HCT116 (cell line): ENCODE results near the gene TMEM115. TPM values are rescaled to one million over a fixed set of nuclear protein-coding genes. Genes with fewer than 3 reads are reported as not detected.

Experiments used
- ATAC-seq: fragments of 200-7000 bp; cut with Tn5 transposase; 2 replicates; pipeline ENCODE4 v1.9.1; 2020; ENCODE audit warnings: mild to moderate bottlenecking, moderate library complexity
- BruUV-seq: library from RNA; stranded (reverse); fragments of 400-500 nt; replicated peaks from 2 replicates; lab custom pipeline; 2021; lab: Mats Ljungman, UMichigan
- CTCF ChIA-PET: fragments of 300-600 bp; sonication (Branson Sonifier 250); formaldehyde crosslinking; loops from one replicate; lab custom pipeline; 2021; ENCODE audit warnings: antibody characterized with exemption; lab: Charles Lee
- POLR2A ChIA-PET: fragments of 300-600, 350-600 bp; sonication (Branson Sonifier 250); formaldehyde crosslinking; loops from one replicate; lab custom pipeline; 2021; ENCODE audit warnings: antibody characterized with exemption; lab: Charles Lee
- RAD21 ChIA-PET, 2 experiments: fragments of 300-600 bp; sonication (Branson Sonifier 250); formaldehyde crosslinking; loops; one replicate each; lab custom pipeline; 2023; ENCODE audit warnings: low total read pairs in 2 of 2; ENCODE audit not compliant: uncharacterized antibody in 2 of 2, unreplicated experiment in 2 of 2, low non-redundant PET in 1 of 2; lab: Charles Lee
- DNase-seq: peaks from one replicate; pipeline ENCODE4 v3.0.0-alpha.2; 2010; ENCODE audit warnings: low read depth, low spot score
- H2AFZ ChIP-seq: fragments of 200-600 bp; shearing (Covaris generic), sonication (generic); 2 replicates; pipeline ENCODE4 v1.6.1; 2017; ENCODE audit warnings: low read depth, mixed run types, mixed read lengths, antibody characterized with exemption, low read length; ENCODE audit not compliant: poor library complexity, severe bottlenecking
- H3K27ac ChIP-seq: 2 replicates; pipeline ENCODE4 v1.5.1; 2012; ENCODE audit warnings: low read depth, low read length
- H3K27me3 ChIP-seq: fragments of 200-600 bp; sonication (generic); 2 replicates; pipeline ENCODE4 v1.6.1; 2016; ENCODE audit warnings: mixed run types, low read length, mixed read lengths; ENCODE audit not compliant: insufficient read depth
- H3K36me3 ChIP-seq, 2 experiments: fragments of 200-500 bp in 1 of 2; fragments of 200-600 bp in 1 of 2; sonication (Bioruptor generic) in 1 of 2; sonication (generic) in 1 of 2; 2 replicates each; pipeline versions ENCODE4 v1.5.1 to v1.6.1; 2014 to 2016; ENCODE audit warnings: low read length in 2 of 2, inconsistent platforms in 1 of 2, mixed read lengths in 1 of 2, mixed run types in 1 of 2; ENCODE audit not compliant: insufficient read depth in 2 of 2, control insufficient read depth in 1 of 2
- H3K4me1 ChIP-seq, 2 experiments: fragments of 200-600 bp in 1 of 2; sonication (generic) in 1 of 2; 2 replicates each; pipeline versions ENCODE4 v1.5.1 to v1.6.1; 2012 to 2017; ENCODE audit warnings: low read length in 2 of 2, inconsistent platforms in 1 of 2, mild to moderate bottlenecking in 1 of 2, mixed read lengths in 1 of 2, mixed run types in 1 of 2, moderate library complexity in 1 of 2; ENCODE audit not compliant: insufficient read depth in 2 of 2, control insufficient read depth in 1 of 2
- H3K4me2 ChIP-seq: fragments of 200-600 bp; sonication (generic); 2 replicates; pipeline ENCODE4 v1.6.1; 2017; ENCODE audit warnings: mixed run types, low read length, mixed read lengths
- H3K4me3 ChIP-seq, 2 experiments: fragments of 200-600 bp in 1 of 2; sonication (generic) in 1 of 2; replicated peaks in 1 of 2; 2 replicates each; pipeline ENCODE4 v1.5.1; 2011 to 2016; ENCODE audit warnings: low read length in 2 of 2, control low read depth in 1 of 2, low read depth in 1 of 2, mild to moderate bottlenecking in 1 of 2, mixed read lengths in 1 of 2, mixed run types in 1 of 2
- H3K79me2 ChIP-seq: fragments of 200-600 bp; sonication (generic); 2 replicates; pipeline ENCODE4 v1.6.1; 2017; ENCODE audit warnings: mild to moderate bottlenecking, mixed run types, low read length, moderate library complexity, mixed read lengths; ENCODE audit not compliant: insufficient read depth
- H3K9ac ChIP-seq: fragments of 200-600 bp; sonication (generic); 2 replicates; pipeline ENCODE4 v1.6.1; 2016; ENCODE audit warnings: low read length, mixed read lengths
- H3K9me2 ChIP-seq: fragments of 200-600 bp; sonication (generic), shearing (Covaris generic); 2 replicates; pipeline ENCODE4 v1.6.1; 2017; ENCODE audit warnings: mixed run types, mild to moderate bottlenecking, moderate library complexity; ENCODE audit not compliant: insufficient read depth
- H3K9me3 ChIP-seq, 2 experiments: fragments of 200-500 bp in 1 of 2; fragments of 200-600 bp in 1 of 2; sonication (Bioruptor generic) in 1 of 2; sonication (generic) in 1 of 2; 2 replicates each; pipeline ENCODE4 v1.6.1; 2014 to 2017; ENCODE audit warnings: low read length in 2 of 2, mixed read lengths in 2 of 2, inconsistent platforms in 1 of 2, low read depth in 1 of 2, mild to moderate bottlenecking in 1 of 2, mixed run types in 1 of 2, moderate library complexity in 1 of 2; ENCODE audit not compliant: control insufficient read depth in 1 of 2, insufficient read depth in 1 of 2
- H4K20me1 ChIP-seq: fragments of 200-600 bp; sonication (generic), shearing (Covaris generic); 2 replicates; pipeline ENCODE4 v1.6.1; 2017; ENCODE audit warnings: mixed run types, mild to moderate bottlenecking, moderate library complexity; ENCODE audit not compliant: insufficient read depth
- EGR1 ChIP-seq: IDR thresholded peaks from 2 replicates; pipeline ENCODE4 v1.6.1; 2012; ENCODE audit warnings: low read depth
- ELF1 ChIP-seq: IDR thresholded peaks from 2 replicates; pipeline ENCODE4 v1.6.1; 2012; ENCODE audit warnings: low read depth, borderline replicate concordance
- EZH2phosphoT487 ChIP-seq: fragments of 200-600 bp; IDR thresholded peaks from 2 replicates; pipeline ENCODE4 v1.6.1; 2018; ENCODE audit warnings: antibody characterized with exemption, borderline replicate concordance
- POLR2A ChIP-seq: IDR thresholded peaks from 2 replicates; pipeline ENCODE4 v1.7.0; 2011; ENCODE audit warnings: borderline replicate concordance; ENCODE audit not compliant: insufficient read depth, insufficient read length; ENCODE audit errors: extremely low read depth
- SIN3A ChIP-seq: IDR thresholded peaks from 2 replicates; pipeline ENCODE4 v1.6.1; 2012; ENCODE audit warnings: low read depth
- YY1 ChIP-seq: IDR thresholded peaks from 2 replicates; pipeline ENCODE4 v1.6.1; 2011; ENCODE audit warnings: low read length, low read depth, moderate library complexity, mild to moderate bottlenecking; ENCODE audit not compliant: insufficient replicate concordance; ENCODE audit errors: extremely low read depth
- intact Hi-C: fragments of 100-400 bp; cut with micrococcal nuclease; formaldehyde crosslinking; loops from 2 replicates; pipeline ENCODE4 v1.10.0; 2022
- total RNA-seq: library from RNA; stranded (reverse); gene quantifications from one replicate; pipeline ENCODE4 v1.2.1, GENCODE V29; 2021; ENCODE audit not compliant: unreplicated experiment
- TF ChIP-seq, protein P1 (sequence below), 3 experiments: fragments of 200-600 bp in 1 of 3; sonication (generic) in 1 of 3; IDR thresholded peaks in 2 of 3; conservative IDR thresholded peaks in 1 of 3; 2 replicates each; pipeline ENCODE4 v1.5.1; 2012 to 2017; ENCODE audit warnings: low read depth in 2 of 3, low read length in 2 of 3, antibody characterized with exemption in 1 of 3, borderline replicate concordance in 1 of 3, control low read depth in 1 of 3, mild to moderate bottlenecking in 1 of 3, mixed read lengths in 1 of 3, mixed run types in 1 of 3, moderate library complexity in 1 of 3; ENCODE audit not compliant: insufficient read depth in 1 of 3
- TF ChIP-seq, protein P2 (sequence below): IDR thresholded peaks from 2 replicates; pipeline ENCODE4 v1.6.1; 2012
- TF ChIP-seq, protein P3 (sequence below): IDR thresholded peaks from 2 replicates; pipeline ENCODE4 v1.6.1; 2012; ENCODE audit warnings: low read depth

The TMEM115 gene
- total RNA-seq, 1 experiment from 2014 or later: 24.6 TPM

DNA sequence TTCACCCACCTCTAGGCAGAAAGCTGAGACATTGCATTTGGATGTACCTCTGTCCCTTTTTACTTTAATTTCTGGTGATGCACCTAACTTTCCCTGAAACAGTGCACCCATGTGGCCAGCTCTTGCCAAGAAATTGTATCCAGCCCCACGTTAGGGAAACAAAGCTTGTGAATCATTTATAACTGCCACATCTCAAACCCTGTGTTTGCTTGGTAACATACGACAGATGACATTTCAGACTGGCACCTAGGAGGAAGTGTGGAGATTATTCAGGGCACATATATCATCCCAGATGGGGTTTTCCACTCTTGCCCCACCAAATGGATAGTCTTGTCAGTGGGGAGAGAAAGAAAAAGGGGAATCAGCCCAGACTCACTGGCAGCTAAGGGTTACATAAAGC lies 6.5 kb downstream of the TMEM115 start:
- Histone ChIP-seq H2AFZ (no peak overlapping the region), H3K4me3 (no peak overlapping the region), H3K4me2 (no peak overlapping the region), H3K9ac (no peak overlapping the region), H3K9me3 (no peaks in the 10 kb centered on the region), H3K9me2 (no peaks in the 10 kb centered on the region), H3K79me2 (peaks cover 47% of the 10 kb centered on the region), H4K20me1 (no peaks in the 10 kb centered on the region), H3K36me3 (peaks cover 13 to 37% of the 10 kb centered on the region in 2 experiments; a peak in 3 of 4 replicates), H3K27me3 (no peaks in the 10 kb centered on the region), H3K27ac (no peak overlapping the region; the same call in 1 of the 2 replicates), H3K4me1 (peaks cover 7 to 37% of the 10 kb centered on the region in 2 experiments; a peak in 3 of 4 replicates)
- TF ChIP-seq, protein P1, sequence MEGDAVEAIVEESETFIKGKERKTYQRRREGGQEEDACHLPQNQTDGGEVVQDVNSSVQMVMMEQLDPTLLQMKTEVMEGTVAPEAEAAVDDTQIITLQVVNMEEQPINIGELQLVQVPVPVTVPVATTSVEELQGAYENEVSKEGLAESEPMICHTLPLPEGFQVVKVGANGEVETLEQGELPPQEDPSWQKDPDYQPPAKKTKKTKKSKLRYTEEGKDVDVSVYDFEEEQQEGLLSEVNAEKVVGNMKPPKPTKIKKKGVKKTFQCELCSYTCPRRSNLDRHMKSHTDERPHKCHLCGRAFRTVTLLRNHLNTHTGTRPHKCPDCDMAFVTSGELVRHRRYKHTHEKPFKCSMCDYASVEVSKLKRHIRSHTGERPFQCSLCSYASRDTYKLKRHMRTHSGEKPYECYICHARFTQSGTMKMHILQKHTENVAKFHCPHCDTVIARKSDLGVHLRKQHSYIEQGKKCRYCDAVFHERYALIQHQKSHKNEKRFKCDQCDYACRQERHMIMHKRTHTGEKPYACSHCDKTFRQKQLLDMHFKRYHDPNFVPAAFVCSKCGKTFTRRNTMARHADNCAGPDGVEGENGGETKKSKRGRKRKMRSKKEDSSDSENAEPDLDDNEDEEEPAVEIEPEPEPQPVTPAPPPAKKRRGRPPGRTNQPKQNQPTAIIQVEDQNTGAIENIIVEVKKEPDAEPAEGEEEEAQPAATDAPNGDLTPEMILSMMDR (IDR thresholded peaks at IDR 0.05 in 2 of 3, conservative IDR thresholded peaks at IDR 0.05 in 1 of 3; ENCODE audit: borderline replicate concordance in 1 of 3, insufficient read depth in 1 of 3, low read depth in 2 of 3, low read length in 2 of 3): peak in 2 of 3 experiments; percentile 37 to 53; a peak in 3 of 6 replicates
- TF ChIP-seq POLR2A: no peak
- TF ChIP-seq ELF1: no peak
- TF ChIP-seq, protein P2, sequence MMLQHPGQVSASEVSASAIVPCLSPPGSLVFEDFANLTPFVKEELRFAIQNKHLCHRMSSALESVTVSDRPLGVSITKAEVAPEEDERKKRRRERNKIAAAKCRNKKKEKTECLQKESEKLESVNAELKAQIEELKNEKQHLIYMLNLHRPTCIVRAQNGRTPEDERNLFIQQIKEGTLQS: no peak
- TF ChIP-seq SIN3A: no peak
- TF ChIP-seq, protein P3, sequence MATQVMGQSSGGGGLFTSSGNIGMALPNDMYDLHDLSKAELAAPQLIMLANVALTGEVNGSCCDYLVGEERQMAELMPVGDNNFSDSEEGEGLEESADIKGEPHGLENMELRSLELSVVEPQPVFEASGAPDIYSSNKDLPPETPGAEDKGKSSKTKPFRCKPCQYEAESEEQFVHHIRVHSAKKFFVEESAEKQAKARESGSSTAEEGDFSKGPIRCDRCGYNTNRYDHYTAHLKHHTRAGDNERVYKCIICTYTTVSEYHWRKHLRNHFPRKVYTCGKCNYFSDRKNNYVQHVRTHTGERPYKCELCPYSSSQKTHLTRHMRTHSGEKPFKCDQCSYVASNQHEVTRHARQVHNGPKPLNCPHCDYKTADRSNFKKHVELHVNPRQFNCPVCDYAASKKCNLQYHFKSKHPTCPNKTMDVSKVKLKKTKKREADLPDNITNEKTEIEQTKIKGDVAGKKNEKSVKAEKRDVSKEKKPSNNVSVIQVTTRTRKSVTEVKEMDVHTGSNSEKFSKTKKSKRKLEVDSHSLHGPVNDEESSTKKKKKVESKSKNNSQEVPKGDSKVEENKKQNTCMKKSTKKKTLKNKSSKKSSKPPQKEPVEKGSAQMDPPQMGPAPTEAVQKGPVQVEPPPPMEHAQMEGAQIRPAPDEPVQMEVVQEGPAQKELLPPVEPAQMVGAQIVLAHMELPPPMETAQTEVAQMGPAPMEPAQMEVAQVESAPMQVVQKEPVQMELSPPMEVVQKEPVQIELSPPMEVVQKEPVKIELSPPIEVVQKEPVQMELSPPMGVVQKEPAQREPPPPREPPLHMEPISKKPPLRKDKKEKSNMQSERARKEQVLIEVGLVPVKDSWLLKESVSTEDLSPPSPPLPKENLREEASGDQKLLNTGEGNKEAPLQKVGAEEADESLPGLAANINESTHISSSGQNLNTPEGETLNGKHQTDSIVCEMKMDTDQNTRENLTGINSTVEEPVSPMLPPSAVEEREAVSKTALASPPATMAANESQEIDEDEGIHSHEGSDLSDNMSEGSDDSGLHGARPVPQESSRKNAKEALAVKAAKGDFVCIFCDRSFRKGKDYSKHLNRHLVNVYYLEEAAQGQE: no peak
- no peak for TF ChIP-seq EGR1
- no peak for TF ChIP-seq YY1
- no peak for TF ChIP-seq EZH2phosphoT487
- DNase-seq (no peak), ATAC-seq (no peak)
- RAD21 ChIA-PET: no interaction called here
- intact Hi-C loops: loop anchor here (10.0 kb wide), 1 partner anchor 1032 kb away; the partner anchor contains the start of gene MANF
- POLR2A ChIA-PET: no interaction called here
- CTCF ChIA-PET: interaction anchor here (1.0 to 2.0 kb wide), 5 partner anchors 13 to 190 kb away, joined by 3 to 8 read pairs (median 3); no protein-coding TSS in a partner anchor
- no TSS peak for BruUV-seq
